ENCODE measurements around the gene CHST8. TPM values are rescaled to one million over a fixed set of nuclear protein-coding genes. Genes with fewer than 3 reads are reported as not detected.

CHST8 gene
- total and polyA plus RNA-seq, 8 donors, result 0.23 to 25.5 TPM; not detected in 6

- H3K27ac ChIP-seq, result no peak overlapping the region
- intact Hi-C loops (cut with DNase I; ENCODE audit: low total_unique reads), result no loop called here
- TF ChIP-seq POLR2A (IDR thresholded peaks at IDR 0.05) (no peak), POLR2AphosphoS5 (IDR thresholded peaks at IDR 0.05) (no peak), EP300 (IDR thresholded peaks at IDR 0.05) (no peak), CTCF (IDR thresholded peaks at IDR 0.05) (no peak)
- no peak overlapping the region for H3K4me3 ChIP-seq
- DNase-seq, result no peak
- no peaks in the 10 kb centered on the region for H3K36me3 ChIP-seq
- peaks cover 0 to 50% (median 3%) of the 10 kb centered on the region in 3 donors for H3K27me3 ChIP-seq
- H3K9me3 ChIP-seq, result no peaks in the 10 kb centered on the region
- H3K4me1 ChIP-seq, result no peaks in the 10 kb centered on the region
- 71 to 81% (median 80%) methylated on average over 8 of the region's 8 CpGs for WGBS, 5 donors
Measured at GRCh38 chr19:33746159-33746558, 124.4 kb downstream of the CHST8 start.

GRCh38 chr19:33747273-33747672, 125.5 kb downstream of the CHST8 start:
- H3K36me3 ChIP-seq, result no peaks in the 10 kb centered on the region
- H3K4me1 ChIP-seq, result no peaks in the 10 kb centered on the region
- H3K9me3 ChIP-seq, result no peaks in the 10 kb centered on the region
- peaks cover 0 to 50% (median 3%) of the 10 kb centered on the region in 3 donors for H3K27me3 ChIP-seq
- TF ChIP-seq POLR2AphosphoS5 (IDR thresholded peaks at IDR 0.05), result no peak
- no peak for TF ChIP-seq EP300 (IDR thresholded peaks at IDR 0.05)
- TF ChIP-seq CTCF (IDR thresholded peaks at IDR 0.05), result no peak
- no peak for TF ChIP-seq POLR2A (IDR thresholded peaks at IDR 0.05)
- intact Hi-C loops (cut with DNase I; ENCODE audit: low total_unique reads), result no loop called here
- H3K4me3 ChIP-seq, result no peak overlapping the region
- DNase-seq, result no peak
- H3K27ac ChIP-seq, result no peak overlapping the region
- 30 to 50% (median 32%) methylated on average over 4 of the region's 4 CpGs for WGBS, 5 donors

- no peaks in the 10 kb centered on the region for H3K36me3 ChIP-seq
- intact Hi-C loops (cut with DNase I; ENCODE audit: low total_unique reads), result no loop called here
- no peaks in the 10 kb centered on the region for H3K4me1 ChIP-seq
- H3K9me3 ChIP-seq, result no peaks in the 10 kb centered on the region
- H3K4me3 ChIP-seq, result no peak overlapping the region
- TF ChIP-seq POLR2A (IDR thresholded peaks at IDR 0.05) (no peak), EP300 (IDR thresholded peaks at IDR 0.05) (no peak), CTCF (IDR thresholded peaks at IDR 0.05) (no peak), POLR2AphosphoS5 (IDR thresholded peaks at IDR 0.05) (no peak)
- no peak for DNase-seq
- no peak overlapping the region for H3K27ac ChIP-seq
- 78 to 94% (median 92%) methylated on average over 7 to 8 of the region's 8 CpGs for WGBS, 5 donors
- H3K27me3 ChIP-seq, result peaks cover 0 to 50% (median 3%) of the 10 kb centered on the region in 3 donors
Measured at GRCh38 chr19:33748231-33748630, 126.5 kb downstream of the CHST8 start.

GRCh38 chr19:33749016-33749415, 127.3 kb downstream of the CHST8 start:
- H3K27me3 ChIP-seq, result peaks cover 0 to 48% (median 3%) of the 10 kb centered on the region in 3 donors
- WGBS, 5 donors, result 63 to 78% (median 75%) methylated on average over 3 of the region's 3 CpGs; no CpG with 5 or more reads in 1 of the 5 donors
- intact Hi-C loops (cut with DNase I; ENCODE audit: low total_unique reads), result no loop called here
- TF ChIP-seq POLR2A (IDR thresholded peaks at IDR 0.05), result no peak
- no peak for TF ChIP-seq EP300 (IDR thresholded peaks at IDR 0.05)
- TF ChIP-seq POLR2AphosphoS5 (IDR thresholded peaks at IDR 0.05), result no peak
- H3K9me3 ChIP-seq, result no peaks in the 10 kb centered on the region
- no peaks in the 10 kb centered on the region for H3K4me1 ChIP-seq
- no peak overlapping the region for H3K4me3 ChIP-seq
- no peak for DNase-seq
- no peak overlapping the region for H3K27ac ChIP-seq
- no peaks in the 10 kb centered on the region for H3K36me3 ChIP-seq

GRCh38 chr19:33749619-33750175, 127.9 kb downstream of the CHST8 start:
- Histone ChIP-seq H3K27ac (no peak overlapping the region), H3K4me3 (no peak overlapping the region), H3K36me3 (no peaks in the 10 kb centered on the region), H3K27me3 (peaks cover 0 to 45% (median 3%) of the 10 kb centered on the region in 3 donors), H3K4me1 (no peaks in the 10 kb centered on the region), H3K9me3 (no peaks in the 10 kb centered on the region)
- no peak for DNase-seq
- WGBS, 5 donors, result 84 to 92% (median 86%) methylated on average over 4 to 12 of the region's 12 CpGs
- intact Hi-C loops (cut with DNase I; ENCODE audit: low total_unique reads), result no loop called here
- TF ChIP-seq EP300 (IDR thresholded peaks at IDR 0.05) (no peak), CTCF (IDR thresholded peaks at IDR 0.05) (no peak), POLR2A (IDR thresholded peaks at IDR 0.05) (no peak), POLR2AphosphoS5 (IDR thresholded peaks at IDR 0.05) (no peak)
